ENCODE data around the gene NR1D1.

Gene NR1D1

GRCh38 chr17:40070709-40071312 is 29.6 kb downstream of the NR1D1 start:
- no peak overlapping the region for H3K4me3 ChIP-seq (replicated peaks; ENCODE audit: low read depth, low read length)
- DNase-seq (ENCODE audit: extremely low read depth, low read depth) = no peak
- TF ChIP-seq CTCF (IDR thresholded peaks at IDR 0.05; ENCODE audit: low read depth, low read length, missing control alignments) = no peak

- peak overlapping the region; percentile 32; the same call in 1 of the 2 replicates for H3K4me3 ChIP-seq (replicated peaks; ENCODE audit: low read depth, low read length)
Observed at GRCh38 chr17:40069751-40070708, 30.4 kb downstream of the NR1D1 start.

DNA sequence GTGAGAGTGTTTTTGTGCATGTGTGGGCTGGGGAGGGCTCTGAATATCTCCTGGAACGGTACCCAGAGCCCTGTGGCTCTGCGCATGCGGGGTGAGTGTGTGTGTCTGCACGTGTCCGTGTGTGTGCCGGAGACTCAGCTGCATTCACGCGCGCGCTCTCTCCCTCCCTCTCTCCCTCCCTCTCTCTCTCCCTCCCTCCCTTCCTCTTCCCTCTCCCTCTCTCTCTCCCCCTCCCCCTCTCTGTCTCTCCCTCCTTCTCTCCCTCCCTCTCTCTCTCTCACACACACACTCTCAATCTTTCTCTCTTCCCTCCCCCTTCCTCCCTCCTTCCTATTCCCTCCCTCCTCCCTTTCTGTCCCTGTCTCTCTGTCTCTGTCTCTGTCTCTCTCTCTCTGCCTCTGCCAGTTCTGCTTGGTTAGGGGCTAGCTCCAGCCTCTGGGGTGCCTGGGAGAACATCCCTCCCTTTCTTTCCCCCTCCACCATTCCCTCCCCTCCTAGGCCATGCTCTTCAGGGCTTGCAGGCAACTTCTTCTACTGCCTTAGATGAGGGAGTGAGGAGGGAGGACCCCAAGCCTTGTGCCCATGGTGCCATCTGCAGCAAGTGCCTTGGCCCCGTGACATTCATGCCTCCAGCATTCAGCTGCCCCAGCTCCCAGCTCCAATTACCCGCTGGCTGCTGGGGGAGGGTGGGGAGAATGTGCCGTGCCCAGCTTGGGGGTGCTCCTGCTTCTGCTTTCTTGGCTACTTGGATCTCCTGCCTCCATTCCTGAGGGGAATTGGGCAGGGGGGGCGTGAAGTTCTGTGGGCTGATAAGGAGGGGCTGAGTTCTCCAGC is 31.3 kb downstream of the NR1D1 start:
- no peak for TF ChIP-seq CTCF (IDR thresholded peaks at IDR 0.05; ENCODE audit: low read depth, low read length, missing control alignments)
- peak; percentile 60 for DNase-seq (ENCODE audit: extremely low read depth, low read depth)
- H3K4me3 ChIP-seq (replicated peaks; ENCODE audit: low read depth, low read length) = peak overlapping the region; percentile 32

More at GRCh38 chr17:40069751-40070708, 30.4 kb downstream of the NR1D1 start:
- peak; percentile 42 for TF ChIP-seq CTCF (IDR thresholded peaks at IDR 0.05; ENCODE audit: low read depth, low read length, missing control alignments)
- DNase-seq (ENCODE audit: extremely low read depth, low read depth) = no peak

DNA sequence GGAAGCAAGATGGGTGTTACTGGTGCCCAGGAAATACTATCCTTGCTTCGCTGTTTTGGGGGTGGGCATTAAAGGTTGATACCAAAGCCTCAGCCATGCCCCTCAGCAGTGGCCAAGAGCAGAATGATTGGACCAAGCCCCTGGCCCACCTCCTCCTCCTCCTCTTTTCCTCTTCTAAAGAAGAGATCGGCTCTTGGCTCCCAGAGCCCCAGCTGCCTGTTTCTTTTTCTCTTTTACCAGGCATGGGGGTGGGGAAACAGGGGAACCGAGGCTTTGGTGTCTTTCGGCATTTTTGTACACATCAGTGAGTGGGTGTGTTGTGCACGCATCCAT is 31.8 kb downstream of the NR1D1 start:
- H3K4me3 ChIP-seq (replicated peaks; ENCODE audit: low read depth, low read length) = peak overlapping the region; percentile 32
- no peak for DNase-seq (ENCODE audit: extremely low read depth, low read depth)
- no peak for TF ChIP-seq CTCF (IDR thresholded peaks at IDR 0.05; ENCODE audit: low read depth, low read length, missing control alignments)

DNA sequence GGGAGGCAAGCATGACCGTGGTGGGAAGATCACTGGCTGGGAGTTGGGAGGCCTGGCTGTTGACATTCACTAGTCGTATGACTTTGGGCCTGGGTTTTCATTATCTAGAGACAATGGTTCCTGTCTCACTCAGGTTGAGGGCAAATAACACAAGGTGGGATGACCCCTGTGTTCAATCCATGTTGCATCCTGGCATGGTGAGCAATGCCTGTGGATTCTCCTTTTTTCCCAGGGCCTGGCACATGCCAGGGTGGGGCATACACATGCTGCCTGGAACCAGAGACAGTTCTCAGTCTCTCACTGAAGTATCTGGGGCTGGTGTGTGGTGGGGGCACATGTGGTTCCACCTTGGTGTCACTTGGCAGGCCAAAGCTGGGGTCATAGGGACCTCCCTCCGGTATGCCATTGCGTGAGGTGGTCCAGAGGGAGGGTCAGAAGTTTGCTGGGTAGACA is 32.2 kb downstream of the NR1D1 start:
- peak overlapping the region; percentile 32 for H3K4me3 ChIP-seq (replicated peaks; ENCODE audit: low read depth, low read length)
- no peak for TF ChIP-seq CTCF (IDR thresholded peaks at IDR 0.05; ENCODE audit: low read depth, low read length, missing control alignments)
- DNase-seq (ENCODE audit: extremely low read depth, low read depth) = no peak

GRCh38 chr17:40067710-40068109 is 32.7 kb downstream of the NR1D1 start:
- no peak for DNase-seq (ENCODE audit: extremely low read depth, low read depth)
- no peak overlapping the region for H3K4me3 ChIP-seq (replicated peaks; ENCODE audit: low read depth, low read length)
- no peak for TF ChIP-seq CTCF (IDR thresholded peaks at IDR 0.05; ENCODE audit: low read depth, low read length, missing control alignments)

Data from HFF-Myc (cell line).